C4-2B (cell line): ENCODE measurements around the gene CCN5.

Source experiments
- CTCF ChIP-seq: fragments of 450-650 bp; conservative IDR thresholded peaks from 2 replicates; pipeline ENCODE4 v1.5.1; 2017; ENCODE audit warnings: mild to moderate bottlenecking
- ZFX ChIP-seq: fragments of 450-650 bp; IDR thresholded peaks from 2 replicates; pipeline ENCODE4 v1.6.1; 2017

DNA sequence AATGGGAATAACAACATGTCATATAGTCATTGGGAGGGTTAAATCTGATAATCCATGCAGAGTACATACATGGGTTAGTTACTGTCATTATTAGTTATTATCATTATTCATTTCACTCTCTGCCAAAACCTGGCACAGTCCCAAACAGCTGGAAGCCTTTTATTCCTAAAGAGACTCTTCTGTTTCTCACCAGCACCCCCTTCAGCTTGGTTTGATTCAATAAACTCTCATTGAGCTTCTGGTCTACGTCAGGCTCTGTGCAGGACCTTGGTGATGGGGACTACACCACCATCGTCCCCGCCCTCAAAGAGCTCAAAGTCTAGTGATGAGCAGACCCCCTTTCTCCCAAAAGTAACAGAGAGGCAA lies 32.8 kb downstream of the CCN5 start:
- TF ChIP-seq CTCF (no peak), ZFX (no peak)
